Caco-2 (cell line): ENCODE results near the gene WWOX. TPM values are rescaled to one million over a fixed set of nuclear protein-coding genes. Genes with fewer than 3 reads are reported as not detected.
A peak's percentile ranks its signal among the peaks of the same experiment; 100 is the strongest.

Experiments used
- BruUV-seq: library from RNA; stranded (reverse); fragments of 400-500 nt; replicated peaks from 2 replicates; lab custom pipeline; 2021; lab: Mats Ljungman, UMichigan
- CTCF ChIA-PET: fragments of 300-600 bp; sonication (Branson Sonifier 250); formaldehyde crosslinking; loops from one replicate; lab custom pipeline; 2022; ENCODE audit warnings: antibody characterized with exemption; lab: Charles Lee
- POLR2A ChIA-PET: fragments of 300-600 bp; sonication (Branson Sonifier 250); formaldehyde crosslinking; loops from one replicate; lab custom pipeline; 2022; ENCODE audit warnings: antibody characterized with exemption; lab: Charles Lee
- DNase-seq, 2 experiments: peaks; one replicate each; pipeline versions ENCODE4 v3.0.0 to v3.0.0-alpha.2; 2020 to 2022
- H3K27me3 ChIP-seq: replicated peaks from 2 replicates; pipeline ENCODE4 v1.6.0; 2011; ENCODE audit warnings: low read length; ENCODE audit not compliant: control insufficient read depth, insufficient read depth
- H3K36me3 ChIP-seq: 2 replicates; pipeline ENCODE4 v1.5.1; 2011; ENCODE audit warnings: low read length; ENCODE audit not compliant: control insufficient read depth, insufficient read depth
- H3K4me1 ChIP-seq: fragments of 250-450 bp; sonication (Bioruptor Pico); 2 replicates; pipeline ENCODE4 v1.5.1; 2020; ENCODE audit warnings: mild to moderate bottlenecking
- H3K4me3 ChIP-seq: 2 replicates; pipeline ENCODE4 v1.5.1; 2011; ENCODE audit warnings: low read depth, mild to moderate bottlenecking, control low read depth, low read length
- H3K9me3 ChIP-seq: fragments of 250-450 bp; sonication (Bioruptor Pico); 2 replicates; pipeline ENCODE4 v1.5.1; 2020; ENCODE audit warnings: mild to moderate bottlenecking, moderate library complexity
- H3K27ac Mint-ChIP-seq: one replicate; pipeline ENCODE4 v1.8.0; 2022; ENCODE audit warnings: mixed read lengths; ENCODE audit not compliant: unreplicated experiment
- H3K27me3 Mint-ChIP-seq: one replicate; pipeline ENCODE4 v1.8.0; 2022; ENCODE audit warnings: mixed read lengths; ENCODE audit not compliant: insufficient read depth, unreplicated experiment
- H3K36me3 Mint-ChIP-seq: one replicate; pipeline ENCODE4 v1.8.0; 2022; ENCODE audit warnings: mild to moderate bottlenecking, mixed read lengths; ENCODE audit not compliant: insufficient read depth, unreplicated experiment
- H3K4me1 Mint-ChIP-seq: one replicate; pipeline ENCODE4 v1.8.0; 2022; ENCODE audit warnings: low read depth, mixed read lengths; ENCODE audit not compliant: unreplicated experiment
- H3K4me3 Mint-ChIP-seq: one replicate; pipeline ENCODE4 v1.8.0; 2022; ENCODE audit warnings: mild to moderate bottlenecking, moderate library complexity, mixed read lengths; ENCODE audit not compliant: unreplicated experiment
- H3K9me3 Mint-ChIP-seq: one replicate; pipeline ENCODE4 v1.8.0; 2022; ENCODE audit warnings: mixed read lengths; ENCODE audit not compliant: unreplicated experiment
- intact Hi-C: fragments of 100-400 bp; cut with micrococcal nuclease; formaldehyde crosslinking; loops from one replicate; pipeline ENCODE4 v1.10.0; 2022; ENCODE audit not compliant: unreplicated experiment
- total RNA-seq: library from RNA; stranded (reverse); gene quantifications from 2 replicates; pipeline ENCODE4 v1.2.3, GENCODE V29; 2022
- TF ChIP-seq, protein P1 (sequence below), 2 experiments: fragments of 200-600 bp in 1 of 2; IDR thresholded peaks; 1 replicate in 1 of 2; 2 replicates in 1 of 2; pipeline versions ENCODE4 v1.5.1 to v1.8.0; 2011 to 2022; ENCODE audit warnings: antibody characterized with exemption in 1 of 2, control low read depth in 1 of 2, inconsistent platforms in 1 of 2, low read depth in 1 of 2, low read length in 1 of 2, mild to moderate bottlenecking in 1 of 2, moderate library complexity in 1 of 2; ENCODE audit not compliant: insufficient read depth in 1 of 2, severe bottlenecking in 1 of 2, unreplicated experiment in 1 of 2

The WWOX gene
- total RNA-seq, 1 experiment from 2014 or later, result 45.0 TPM

GRCh38 chr16:79042886-79043285 is 943.4 kb downstream of the WWOX start:
- TF ChIP-seq, protein P1, sequence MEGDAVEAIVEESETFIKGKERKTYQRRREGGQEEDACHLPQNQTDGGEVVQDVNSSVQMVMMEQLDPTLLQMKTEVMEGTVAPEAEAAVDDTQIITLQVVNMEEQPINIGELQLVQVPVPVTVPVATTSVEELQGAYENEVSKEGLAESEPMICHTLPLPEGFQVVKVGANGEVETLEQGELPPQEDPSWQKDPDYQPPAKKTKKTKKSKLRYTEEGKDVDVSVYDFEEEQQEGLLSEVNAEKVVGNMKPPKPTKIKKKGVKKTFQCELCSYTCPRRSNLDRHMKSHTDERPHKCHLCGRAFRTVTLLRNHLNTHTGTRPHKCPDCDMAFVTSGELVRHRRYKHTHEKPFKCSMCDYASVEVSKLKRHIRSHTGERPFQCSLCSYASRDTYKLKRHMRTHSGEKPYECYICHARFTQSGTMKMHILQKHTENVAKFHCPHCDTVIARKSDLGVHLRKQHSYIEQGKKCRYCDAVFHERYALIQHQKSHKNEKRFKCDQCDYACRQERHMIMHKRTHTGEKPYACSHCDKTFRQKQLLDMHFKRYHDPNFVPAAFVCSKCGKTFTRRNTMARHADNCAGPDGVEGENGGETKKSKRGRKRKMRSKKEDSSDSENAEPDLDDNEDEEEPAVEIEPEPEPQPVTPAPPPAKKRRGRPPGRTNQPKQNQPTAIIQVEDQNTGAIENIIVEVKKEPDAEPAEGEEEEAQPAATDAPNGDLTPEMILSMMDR (IDR thresholded peaks at IDR 0.05; ENCODE audit: insufficient read depth in 1 of 2, low read depth in 1 of 2, low read length in 1 of 2, severe bottlenecking in 1 of 2, unreplicated experiment in 1 of 2), result no peak
- ChIA-PET POLR2A (no interaction called here), CTCF (no interaction called here)
- H3K9me3 Mint-ChIP-seq, result no peaks in the 10 kb centered on the region
- no peaks in the 10 kb centered on the region for H3K27me3 Mint-ChIP-seq
- no peaks in the 10 kb centered on the region for H3K36me3 Mint-ChIP-seq
- H3K27ac Mint-ChIP-seq, result no peak overlapping the region
- no TSS peak for BruUV-seq
- Histone ChIP-seq H3K27me3 (no peaks in the 10 kb centered on the region), H3K4me3 (no peak overlapping the region), H3K9me3 (no peaks in the 10 kb centered on the region), H3K4me1 (peaks cover 3% of the 10 kb centered on the region; the same call in 1 of the 2 replicates), H3K36me3 (no peaks in the 10 kb centered on the region)
- no peaks in the 10 kb centered on the region for H3K4me1 Mint-ChIP-seq
- no peak for DNase-seq
- no peak overlapping the region for H3K4me3 Mint-ChIP-seq
- intact Hi-C loops, result no loop called here

DNA sequence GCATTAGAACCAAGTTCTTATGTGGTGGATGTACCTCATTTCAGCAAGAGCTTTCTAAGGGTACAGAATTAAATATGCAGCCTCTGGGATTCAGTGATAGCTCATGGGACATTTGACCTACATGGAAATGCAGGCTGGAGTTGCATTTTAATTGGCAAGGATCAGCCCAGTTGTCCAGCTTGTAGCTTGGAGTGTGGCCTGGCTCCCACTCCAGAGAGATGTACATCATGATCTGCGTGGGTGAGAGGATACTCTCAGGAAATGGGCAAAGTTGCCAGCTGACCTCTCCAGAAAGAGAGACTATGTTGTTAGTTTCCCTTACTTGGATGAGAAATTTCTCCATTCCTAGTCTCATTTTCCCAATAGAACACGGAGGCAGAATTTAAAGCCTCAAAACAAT is 945.7 kb downstream of the WWOX start:
- Mint-ChIP-seq H3K27me3 (no peaks in the 10 kb centered on the region), H3K27ac (no peak overlapping the region), H3K4me1 (peaks cover 4% of the 10 kb centered on the region), H3K36me3 (no peaks in the 10 kb centered on the region), H3K4me3 (no peak overlapping the region), H3K9me3 (no peaks in the 10 kb centered on the region)
- intact Hi-C loops, result loop anchor here (5.0 kb wide), 1 partner anchor 338 kb away; no protein-coding TSS in a partner anchor
- TF ChIP-seq, protein P1 (IDR thresholded peaks at IDR 0.05; ENCODE audit: insufficient read depth in 1 of 2, low read depth in 1 of 2, low read length in 1 of 2, severe bottlenecking in 1 of 2, unreplicated experiment in 1 of 2), result no peak
- Histone ChIP-seq H3K4me3 (no peak overlapping the region), H3K36me3 (no peaks in the 10 kb centered on the region), H3K4me1 (no peaks in the 10 kb centered on the region), H3K27me3 (no peaks in the 10 kb centered on the region), H3K9me3 (no peaks in the 10 kb centered on the region)
- no TSS peak for BruUV-seq
- ChIA-PET POLR2A (interaction anchor here (0.6 kb wide), 1 partner anchor 267 kb away, joined by 4 read pairs; no protein-coding TSS in a partner anchor), CTCF (interaction anchor here (0.7 kb wide), 1 partner anchor 9 kb away, joined by 3 read pairs; no protein-coding TSS in a partner anchor)
- no peak for DNase-seq

DNA sequence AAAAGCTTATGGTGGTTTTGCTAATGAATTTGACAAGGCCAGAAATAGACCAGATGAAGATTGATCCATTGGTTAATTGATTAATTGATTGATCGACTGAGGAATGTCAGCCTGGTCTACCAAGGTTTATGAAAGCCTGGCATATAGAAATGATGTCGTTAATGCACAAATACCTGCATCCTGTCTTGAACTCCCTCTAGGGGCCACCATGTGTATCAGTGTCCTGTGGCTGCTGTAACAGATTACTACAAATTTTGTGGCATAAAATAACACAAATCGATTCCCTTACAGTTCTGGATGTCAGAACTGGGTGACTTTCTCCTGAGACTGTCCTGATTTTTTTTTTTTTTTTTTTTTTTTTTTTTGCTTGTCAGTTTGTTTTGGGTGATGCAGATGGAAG is 947.9 kb downstream of the WWOX start:
- H3K27me3 ChIP-seq, result no peaks in the 10 kb centered on the region
- no peaks in the 10 kb centered on the region for H3K36me3 Mint-ChIP-seq
- H3K36me3 ChIP-seq, result no peaks in the 10 kb centered on the region
- peak in 1 of 2 experiments; percentile 27 for DNase-seq
- no peak overlapping the region for H3K4me3 Mint-ChIP-seq
- peaks cover 6% of the 10 kb centered on the region for H3K4me1 Mint-ChIP-seq
- ChIA-PET CTCF (interaction anchor here (0.6 to 1.1 kb wide), 3 partner anchors 165 to 525 kb away, joined by 3 to 4 read pairs (median 4); no protein-coding TSS in a partner anchor), POLR2A (no interaction called here)
- H3K9me3 ChIP-seq, result 0 out of 2 replicates have a peak, but pooled peaks cover under 1% of the 10 kb centered on the region
- no peaks in the 10 kb centered on the region for H3K27me3 Mint-ChIP-seq
- no peak overlapping the region for H3K27ac Mint-ChIP-seq
- H3K9me3 Mint-ChIP-seq, result no peaks in the 10 kb centered on the region
- H3K4me1 ChIP-seq, result no peaks in the 10 kb centered on the region
- BruUV-seq, result no TSS peak
- TF ChIP-seq, protein P1 (IDR thresholded peaks at IDR 0.05; ENCODE audit: insufficient read depth in 1 of 2, low read depth in 1 of 2, low read length in 1 of 2, severe bottlenecking in 1 of 2, unreplicated experiment in 1 of 2), result peak; percentile 53 to 78
- no peak overlapping the region for H3K4me3 ChIP-seq
- intact Hi-C loops, result loop anchor here (2.0 to 5.0 kb wide), 3 partner anchors 340 to 925 kb away; no protein-coding TSS in a partner anchor
